ENCODE measurements around the gene ARID1B. TPM values are rescaled to one million over a fixed set of nuclear protein-coding genes. Genes with fewer than 3 reads are reported as not detected.

The ARID1B gene
- total RNA-seq, 4 donors from 2014 or later, result 25.2 to 103 (median 59.5) TPM

DNA sequence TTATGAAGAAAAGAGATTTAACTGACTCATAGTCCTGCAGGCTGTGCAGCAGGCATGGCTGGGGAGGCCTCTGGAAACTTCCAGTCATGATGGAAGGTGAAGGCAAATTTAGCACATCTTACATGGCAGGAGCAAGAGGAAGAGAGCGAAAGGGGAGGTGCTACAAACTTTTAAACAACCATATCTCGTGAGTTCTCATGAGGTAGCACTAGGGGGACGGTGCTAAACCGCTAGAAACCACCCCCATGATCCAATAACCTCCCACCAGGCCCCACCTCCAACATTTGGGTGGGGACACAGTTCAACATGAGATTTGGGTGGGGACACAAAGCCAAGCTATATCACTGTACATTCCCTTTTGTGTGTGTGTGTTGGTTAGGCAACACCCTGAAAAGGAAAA lies 336.2 kb downstream of the ARID1B start:
- TF ChIP-seq POLR2A (IDR thresholded peaks at IDR 0.05), result no peak
- TF ChIP-seq, protein P1, sequence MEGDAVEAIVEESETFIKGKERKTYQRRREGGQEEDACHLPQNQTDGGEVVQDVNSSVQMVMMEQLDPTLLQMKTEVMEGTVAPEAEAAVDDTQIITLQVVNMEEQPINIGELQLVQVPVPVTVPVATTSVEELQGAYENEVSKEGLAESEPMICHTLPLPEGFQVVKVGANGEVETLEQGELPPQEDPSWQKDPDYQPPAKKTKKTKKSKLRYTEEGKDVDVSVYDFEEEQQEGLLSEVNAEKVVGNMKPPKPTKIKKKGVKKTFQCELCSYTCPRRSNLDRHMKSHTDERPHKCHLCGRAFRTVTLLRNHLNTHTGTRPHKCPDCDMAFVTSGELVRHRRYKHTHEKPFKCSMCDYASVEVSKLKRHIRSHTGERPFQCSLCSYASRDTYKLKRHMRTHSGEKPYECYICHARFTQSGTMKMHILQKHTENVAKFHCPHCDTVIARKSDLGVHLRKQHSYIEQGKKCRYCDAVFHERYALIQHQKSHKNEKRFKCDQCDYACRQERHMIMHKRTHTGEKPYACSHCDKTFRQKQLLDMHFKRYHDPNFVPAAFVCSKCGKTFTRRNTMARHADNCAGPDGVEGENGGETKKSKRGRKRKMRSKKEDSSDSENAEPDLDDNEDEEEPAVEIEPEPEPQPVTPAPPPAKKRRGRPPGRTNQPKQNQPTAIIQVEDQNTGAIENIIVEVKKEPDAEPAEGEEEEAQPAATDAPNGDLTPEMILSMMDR (IDR thresholded peaks at IDR 0.05), result no peak
- H3K27ac ChIP-seq, result no peak overlapping the region
- H3K4me1 ChIP-seq, result peaks cover 1 to 10% (median 2%) of the 10 kb centered on the region in 3 donors
- intact Hi-C loops (cut with DNase I), result no loop called here
- no peaks in the 10 kb centered on the region for H3K9me3 ChIP-seq
- no peaks in the 10 kb centered on the region for H3K27me3 ChIP-seq
- no peak for DNase-seq
- 89 to 97% methylated on average over 4 of the region's 4 CpGs for WGBS, 2 donors
- H3K36me3 ChIP-seq, result peaks cover 0 to 43% (median 0%) of the 10 kb centered on the region in 3 donors
- no peak overlapping the region for H3K4me3 ChIP-seq

DNA sequence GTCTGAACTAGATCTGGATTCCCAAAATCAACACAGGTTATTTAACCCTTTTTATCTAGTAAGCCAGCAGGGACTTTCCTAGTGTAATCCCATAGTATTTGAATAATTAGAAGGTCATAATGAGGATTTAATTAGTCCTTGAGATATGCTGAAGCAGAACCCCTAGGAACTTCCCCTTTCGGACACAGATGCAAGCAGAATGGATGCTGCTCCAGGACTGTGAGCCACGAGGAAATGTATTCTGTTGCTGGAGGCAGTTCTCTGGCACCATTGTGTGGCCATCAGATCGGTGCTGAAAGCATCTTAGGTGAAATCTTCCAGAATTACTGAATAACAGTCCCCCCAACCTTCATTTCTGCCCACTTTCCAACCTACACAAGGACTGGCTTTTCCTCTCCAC lies 339.2 kb downstream of the ARID1B start:
- Histone ChIP-seq H3K27me3 (no peaks in the 10 kb centered on the region), H3K4me1 (peaks cover 0 to 16% (median 0%) of the 10 kb centered on the region in 3 donors), H3K36me3 (peaks cover 0 to 36% (median 0%) of the 10 kb centered on the region in 3 donors), H3K4me3 (no peak overlapping the region), H3K27ac (no peak overlapping the region), H3K9me3 (no peaks in the 10 kb centered on the region)
- DNase-seq, result no peak
- intact Hi-C loops (cut with DNase I), result no loop called here
- 72 to 77% methylated on average over 3 of the region's 3 CpGs for WGBS, 2 donors
- no peak for TF ChIP-seq POLR2A (IDR thresholded peaks at IDR 0.05)
- TF ChIP-seq, protein P1 (IDR thresholded peaks at IDR 0.05), result no peak

DNA sequence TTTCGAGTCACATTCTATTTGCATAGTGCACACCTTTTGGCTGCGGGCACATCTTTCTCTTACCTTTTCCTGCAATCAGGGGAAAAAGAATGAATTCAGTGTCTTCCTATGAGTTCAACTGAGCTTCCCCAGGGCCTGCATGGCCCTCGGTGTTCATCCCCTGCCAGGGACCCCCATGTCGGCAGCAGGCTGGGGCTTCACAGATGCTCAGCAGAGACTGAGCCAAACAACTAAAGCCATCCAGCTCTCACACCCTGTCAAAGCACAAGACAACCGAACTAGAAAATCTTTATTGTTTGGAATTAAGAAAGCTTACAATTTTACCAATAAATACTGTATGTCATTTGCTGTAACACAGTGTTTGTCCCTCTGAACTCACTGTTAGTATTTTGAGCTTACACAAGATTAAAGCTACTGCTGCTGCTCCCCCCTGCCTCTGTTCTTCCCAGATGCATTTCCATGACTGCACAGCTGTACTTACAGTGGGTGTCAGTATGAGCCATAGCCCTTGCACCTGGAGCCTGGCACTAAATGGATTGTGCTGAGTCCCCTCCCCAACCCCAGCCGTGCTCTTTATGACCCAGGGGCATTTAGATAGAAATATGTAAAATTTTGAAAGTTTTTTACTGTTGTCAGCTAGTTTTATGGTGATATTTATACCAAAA lies 340.4 kb downstream of the ARID1B start:
- no peak for DNase-seq
- Histone ChIP-seq H3K4me1 (peaks cover 0 to 17% (median 0%) of the 10 kb centered on the region in 3 donors), H3K4me3 (no peak overlapping the region), H3K36me3 (peaks cover 0 to 24% (median 0%) of the 10 kb centered on the region in 3 donors), H3K27ac (no peak overlapping the region), H3K9me3 (no peaks in the 10 kb centered on the region), H3K27me3 (no peaks in the 10 kb centered on the region)
- WGBS, 2 donors, result 81 to 82% methylated on average over 5 to 6 of the region's 6 CpGs
- TF ChIP-seq POLR2A (IDR thresholded peaks at IDR 0.05), result no peak
- TF ChIP-seq, protein P1 (IDR thresholded peaks at IDR 0.05), result no peak
- intact Hi-C loops (cut with DNase I), result no loop called here

DNA sequence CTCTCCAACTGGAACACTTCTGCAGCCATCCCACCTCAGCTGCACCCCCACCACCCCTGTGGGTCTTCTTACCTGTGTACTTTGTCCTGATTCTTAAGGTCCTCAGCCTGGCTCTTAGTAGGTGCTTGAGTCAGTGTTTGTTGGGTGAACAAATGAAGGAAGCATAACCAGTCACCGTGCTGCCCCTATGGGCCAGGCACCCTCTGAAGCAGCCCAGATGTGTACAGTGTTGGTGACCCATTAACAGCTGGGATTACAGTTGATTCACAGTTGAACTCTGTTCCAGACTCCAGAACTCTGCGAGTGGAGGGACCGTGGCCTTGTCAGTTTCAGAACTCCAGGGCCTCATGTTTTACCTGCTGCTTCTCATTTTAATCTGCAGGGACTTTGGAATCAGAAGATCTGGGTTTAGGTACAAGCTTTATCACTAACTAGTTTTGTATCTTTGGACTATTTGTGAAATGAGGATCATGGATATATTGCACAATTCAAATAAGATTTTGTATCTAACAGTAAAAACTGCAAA lies 342.4 kb downstream of the ARID1B start:
- intact Hi-C loops (cut with DNase I), result no loop called here
- Histone ChIP-seq H3K27ac (no peak overlapping the region), H3K4me1 (peaks cover 3 to 35% (median 5%) of the 10 kb centered on the region in 3 donors), H3K9me3 (no peaks in the 10 kb centered on the region), H3K4me3 (no peak overlapping the region), H3K36me3 (peaks cover 0 to 12% (median 0%) of the 10 kb centered on the region in 3 donors), H3K27me3 (no peaks in the 10 kb centered on the region)
- DNase-seq, result no peak
- WGBS, 2 donors, result 84 to 90% methylated on average over 3 of the region's 3 CpGs
- TF ChIP-seq, protein P1 (IDR thresholded peaks at IDR 0.05), result no peak
- TF ChIP-seq POLR2A (IDR thresholded peaks at IDR 0.05), result no peak

DNA sequence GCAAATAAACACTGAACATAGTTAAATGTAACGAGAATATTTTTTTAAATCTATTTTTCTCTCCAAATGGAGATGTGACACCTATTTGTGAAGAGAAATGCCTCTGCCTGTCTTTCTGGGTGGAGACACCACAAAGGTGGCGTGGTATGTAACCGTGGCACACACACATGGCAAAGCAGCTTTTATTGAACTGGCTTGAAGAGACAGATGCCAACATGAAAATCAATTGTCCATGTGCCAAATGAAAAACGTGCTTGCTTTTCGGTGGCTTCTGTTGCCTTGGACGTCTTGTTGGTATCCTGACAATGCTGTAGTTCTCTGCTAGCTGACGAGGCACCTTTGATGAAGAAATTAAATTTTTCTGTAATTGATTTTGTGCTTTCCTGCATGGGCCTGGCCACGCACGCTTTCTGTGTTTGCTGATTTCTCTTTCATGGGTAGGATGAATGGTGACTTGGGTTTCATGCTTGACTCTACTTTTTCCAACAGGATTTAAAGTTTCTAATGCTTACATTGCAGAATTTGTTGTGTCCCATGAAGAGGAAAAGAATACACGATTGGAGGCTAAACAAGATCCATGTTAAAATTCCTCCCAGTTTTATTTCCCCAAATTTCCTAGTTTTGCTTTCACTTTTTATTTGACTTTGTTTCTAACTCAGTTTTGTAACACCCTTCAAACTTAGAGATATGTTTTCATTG lies 343.5 kb downstream of the ARID1B start:
- TF ChIP-seq, protein P1 (IDR thresholded peaks at IDR 0.05), result no peak
- TF ChIP-seq POLR2A (IDR thresholded peaks at IDR 0.05), result no peak
- Histone ChIP-seq H3K36me3 (peaks cover 0 to 6% (median 0%) of the 10 kb centered on the region in 3 donors), H3K4me1 (peaks cover 3 to 43% (median 5%) of the 10 kb centered on the region in 3 donors), H3K27me3 (no peaks in the 10 kb centered on the region), H3K4me3 (no peak overlapping the region), H3K9me3 (no peaks in the 10 kb centered on the region), H3K27ac (peak overlapping the region in 2 of 4 donors; percentile 1 to 23)
- WGBS, 2 donors, result 44 to 63% methylated on average over 10 of the region's 10 CpGs
- DNase-seq, result no peak
- intact Hi-C loops (cut with DNase I), result no loop called here
